K562 (cell line): ENCODE results near the gene SENP3. TPM values are rescaled to one million over a fixed set of nuclear protein-coding genes. Genes with fewer than 3 reads are reported as not detected.
A peak's percentile ranks its signal among the peaks of the same experiment; 100 is the strongest.

ENCODE experiments used
- ATAC-seq: fragments of 200-7000 bp; cut with Tn5 transposase; 3 replicates; pipeline ENCODE4 v1.9.1; 2020; ENCODE audit warnings: moderate library complexity
- BruUV-seq: library from RNA; stranded (reverse); fragments of 400-500 nt; replicated peaks from 2 replicates; lab custom pipeline; 2021; lab: Mats Ljungman, UMichigan
- CTCF ChIA-PET: fragments of 300-600 bp; formaldehyde crosslinking; extraction: SDS; loops from one replicate; lab custom pipeline; 2021; ENCODE audit warnings: low intra/inter-chr PET ratio; lab: Yijun Ruan, JAX
- POLR2A ChIA-PET: fragments of 300-600, 350-650 bp; sonication (Branson Sonifier 250); formaldehyde crosslinking; extraction: SDS; loops from one replicate; lab custom pipeline; 2021; ENCODE audit warnings: antibody characterized with exemption, inconsistent platforms; lab: Yijun Ruan, JAX
- DNase-seq, 4 experiments: peaks; one replicate each; pipeline versions ENCODE4 v3.0.0 to v3.0.0-alpha.2; 2011 to 2018; ENCODE audit warnings: low spot score in 3 of 4, mixed read lengths in 3 of 4; ENCODE audit errors: extremely low read depth in 1 of 4
- FAIRE-seq: peaks from 2 replicates; lab custom pipeline; 2011; peaks lifted over from hg19 to GRCh38; lab: Jason Lieb, UNC
- H2AFZ ChIP-seq: 2 replicates; pipeline ENCODE4 v1.6.0; 2011; ENCODE audit warnings: low read depth, low read length, control low read depth, inconsistent platforms
- H3K27ac ChIP-seq: fragments of 200-600 bp; 3 replicates; pipeline ENCODE4 v1.8.0; 2011; ENCODE audit warnings: low read depth, mild to moderate bottlenecking, control low read depth, inconsistent platforms, low read length, moderate library complexity, mixed read lengths; ENCODE audit errors: extremely low read depth
- H3K27me3 ChIP-seq, 2 experiments: fragments of 300-600 bp in 1 of 2; 2 replicates in 1 of 2; 3 replicates in 1 of 2; pipeline versions ENCODE4 v1.6.0 to v1.8.0; 2011; ENCODE audit warnings: inconsistent platforms in 2 of 2, low read length in 2 of 2, mild to moderate bottlenecking in 1 of 2, mixed read lengths in 1 of 2, moderate library complexity in 1 of 2; ENCODE audit not compliant: control insufficient read depth in 2 of 2, insufficient read depth in 2 of 2
- H3K36me3 ChIP-seq: fragments of 300-600 bp; 3 replicates; pipeline ENCODE4 v1.8.0; 2011; ENCODE audit warnings: mild to moderate bottlenecking, low read length, inconsistent platforms; ENCODE audit not compliant: control insufficient read depth, insufficient read depth
- H3K4me1 ChIP-seq, 2 experiments: fragments of 200-600 bp in 1 of 2; replicated peaks in 1 of 2; 2 replicates in 1 of 2; 3 replicates in 1 of 2; pipeline versions ENCODE4 v1.5.1 to v1.8.0; 2011; ENCODE audit warnings: inconsistent platforms in 2 of 2, low read length in 2 of 2, mild to moderate bottlenecking in 1 of 2, mixed read lengths in 1 of 2, moderate library complexity in 1 of 2; ENCODE audit not compliant: control insufficient read depth in 2 of 2, insufficient read depth in 2 of 2
- H3K4me2 ChIP-seq: 2 replicates; pipeline ENCODE4 v1.6.1; 2011; ENCODE audit warnings: low read length, control low read depth, inconsistent platforms, mixed read lengths; ENCODE audit not compliant: insufficient read depth
- H3K4me3 ChIP-seq: fragments of 200-600 bp; sonication (generic), shearing (Covaris generic); 2 replicates; pipeline ENCODE4 v1.5.1; 2016; ENCODE audit warnings: control low read depth, inconsistent platforms
- H3K79me2 ChIP-seq: fragments of 200-600 bp; 3 replicates; pipeline ENCODE4 v1.8.0; 2011; ENCODE audit warnings: low read length, inconsistent platforms; ENCODE audit not compliant: control insufficient read depth, insufficient read depth
- H3K9ac ChIP-seq, 2 experiments: 2 replicates each; pipeline versions ENCODE4 v1.6.0 to v1.6.1; 2011; ENCODE audit warnings: low read depth in 2 of 2, low read length in 2 of 2, control low read depth in 1 of 2, inconsistent platforms in 1 of 2, mild to moderate bottlenecking in 1 of 2, mixed read lengths in 1 of 2; ENCODE audit not compliant: insufficient read depth in 1 of 2
- H3K9me1 ChIP-seq: one replicate; pipeline ENCODE4 v1.6.0; 2011; ENCODE audit warnings: inconsistent platforms, mild to moderate bottlenecking, low read length, moderate library complexity; ENCODE audit not compliant: control insufficient read depth, insufficient read depth
- H3K9me3 ChIP-seq: replicated peaks from 2 replicates; pipeline ENCODE4 v1.5.1; 2011; ENCODE audit warnings: low read depth, low read length, inconsistent platforms; ENCODE audit not compliant: control insufficient read depth, insufficient read depth
- H4K20me1 ChIP-seq: replicated peaks from 2 replicates; pipeline ENCODE4 v1.6.1; 2011; ENCODE audit warnings: low read length, inconsistent platforms, mixed read lengths; ENCODE audit not compliant: control insufficient read depth, insufficient read depth
- KAT7 ChIP-seq: sonication (generic); formaldehyde crosslinking; IDR thresholded peaks from 2 replicates; pipeline ENCODE4 v1.8.0; 2022; ENCODE audit warnings: missing genetic modification reagents, mild to moderate bottlenecking, borderline replicate concordance
- POLR2A ChIP-seq: fragments of 450-650 bp; conservative IDR thresholded peaks from 2 replicates; pipeline ENCODE4 v1.6.1; 2016
- POLR2AphosphoS5 ChIP-seq: IDR thresholded peaks from 2 replicates; pipeline ENCODE4 v1.6.1; 2011; ENCODE audit warnings: mild to moderate bottlenecking, low read depth, low read length, moderate library complexity; ENCODE audit not compliant: control insufficient read depth, insufficient read depth
- SUPT5H ChIP-seq: fragments of 450-650 bp; IDR thresholded peaks from 2 replicates; pipeline ENCODE4 v1.6.1; 2016
- ZC3H8 ChIP-seq: fragments of 450-650 bp; IDR thresholded peaks from 2 replicates; pipeline ENCODE4 v1.6.1; 2017
- WGBS: fragments of 100-300 bp; shearing (Covaris generic); methylation state at CpG from one replicate; pipeline ENCODE4 v1.1.6; 2016; ENCODE audit warnings: low coverage, mixed read lengths; ENCODE audit not compliant: insufficient coverage; ENCODE audit errors: missing lambda C conversion rate; 5-methylcytosine and 5-hydroxymethylcytosine counted together
- in situ Hi-C: fragments of 300-500 bp; cut with MboI; formaldehyde crosslinking; loops from 4 replicates; pipeline ENCODE4 v1.15.0; 2018; ENCODE audit warnings: inconsistent platforms, mixed read lengths
- intact Hi-C: fragments of 100-400 bp; cut with micrococcal nuclease; formaldehyde crosslinking; loops from 2 replicates; pipeline ENCODE4 v1.14.2; 2022
- polyA plus RNA-seq, 8 experiments: library from polyadenylated mRNA; depleted of rRNA in 4 of 8; stranded (reverse) in 5 of 8; unstranded in 3 of 8; fragments of >200 nt; fragmentation: Nextera tagmentation in 2 of 8; fragmentation: Illumina TruSeq in 1 of 8; extraction: Ambion mirVana in 2 of 8; extraction: Trizol in 1 of 8; gene quantifications; 2 replicates each; pipeline versions ENCODE4 v1.2.1 to v1.2.3, GENCODE V29; 2011 to 2014; ENCODE audit warnings: inconsistent platforms in 1 of 8, missing spikeins in 1 of 8
- total RNA-seq, 7 experiments: library from RNA; depleted of rRNA in 6 of 7; stranded (reverse); fragments of >200 nt in 6 of 7; fragmentation: Illumina TruSeq in 2 of 7; extraction: Trizol in 2 of 7; gene quantifications; 2 replicates each; pipeline versions ENCODE4 v1.2.1 to v1.2.3, GENCODE V29; 2011 to 2021; ENCODE audit warnings: low replicate concordance in 1 of 7
- TF ChIP-seq, protein P1 (sequence below): sonication (generic); formaldehyde crosslinking; IDR thresholded peaks from 2 replicates; pipeline ENCODE4 v1.8.0; 2023; ENCODE audit warnings: mild to moderate bottlenecking, missing genetic modification reagents
- TF ChIP-seq, protein P2 (sequence below), 2 experiments: fragments of 450-650 bp; IDR thresholded peaks; 2 replicates each; pipeline ENCODE4 v1.6.1; 2016; ENCODE audit warnings: mild to moderate bottlenecking in 2 of 2, borderline replicate concordance in 1 of 2, low read depth in 1 of 2, moderate library complexity in 1 of 2

Gene SENP3
- total and polyA plus RNA-seq, 9 of the 15 experiments (the other 6 are each of a cell fraction or from before 2014, with no cell fraction given) = 0.63 to 102 (median 78.8) TPM

DNA sequence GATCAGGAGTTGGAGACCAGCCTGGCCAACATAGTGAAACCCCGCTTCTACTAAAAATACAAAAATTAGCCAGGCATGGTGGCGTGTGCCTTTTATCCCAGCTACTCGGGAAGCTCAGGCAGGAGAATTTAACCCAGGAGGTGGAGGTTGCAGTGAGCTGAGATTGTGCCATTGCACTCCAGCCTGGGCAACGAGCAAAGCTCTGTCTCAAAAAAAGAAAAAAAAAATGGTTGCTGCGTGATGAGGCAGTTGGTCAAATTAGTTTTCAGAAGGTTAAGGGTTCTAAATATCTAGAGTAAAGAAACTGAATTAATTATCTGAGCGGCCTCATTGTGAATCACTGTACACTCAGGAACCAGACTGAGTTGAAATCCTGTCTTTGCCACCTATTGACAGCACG is 14.2 kb downstream of the SENP3 start:
- Histone ChIP-seq H3K9ac (peak overlapping the region in 1 of 2 experiments; percentile 84; a peak in 1 of 4 replicates), H3K27me3 (no peaks in the 10 kb centered on the region), H4K20me1 (peaks cover 43% of the 10 kb centered on the region), H3K79me2 (peaks cover 76% of the 10 kb centered on the region), H3K4me2 (0 out of 2 replicates have a peak overlapping the region, but pooled peaks have one; percentile 83), H3K9me1 (peaks cover 9% of the 10 kb centered on the region), H2AFZ (no peak overlapping the region), H3K36me3 (peaks cover 68% of the 10 kb centered on the region), H3K4me1 (peaks cover 28 to 42% of the 10 kb centered on the region in 2 experiments), H3K27ac (peak overlapping the region; percentile 98), H3K9me3 (no peaks in the 10 kb centered on the region), H3K4me3 (no peak overlapping the region; the same call in 1 of the 2 replicates)
- FAIRE-seq (no peak), DNase-seq (no peak), ATAC-seq (no peak)
- no TSS peak for BruUV-seq
- POLR2A ChIA-PET = interaction anchor here (0.6 to 6.7 kb wide), 7 partner anchors 8 to 239 kb away, joined by 3 to 46 read pairs (median 4); partner anchors contain the start of genes ACAP1 and MPDU1
- intact Hi-C loops = no loop called here
- CTCF ChIA-PET = interaction anchor here (0.7 kb wide), 1 partner anchor 220 kb away, joined by 3 read pairs; no protein-coding TSS in a partner anchor
- TF ChIP-seq POLR2AphosphoS5 (peak; percentile 3; the same call in 1 of the 2 replicates), POLR2A (peak; percentile 52; the same call in 1 of the 2 replicates), ZC3H8 (no peak), SUPT5H (0 out of 2 replicates have a peak, but pooled peaks have one; percentile 17), KAT7 (CRISPR knock-in tag) (no peak; the same call in 1 of the 2 replicates)
- TF ChIP-seq, protein P1, sequence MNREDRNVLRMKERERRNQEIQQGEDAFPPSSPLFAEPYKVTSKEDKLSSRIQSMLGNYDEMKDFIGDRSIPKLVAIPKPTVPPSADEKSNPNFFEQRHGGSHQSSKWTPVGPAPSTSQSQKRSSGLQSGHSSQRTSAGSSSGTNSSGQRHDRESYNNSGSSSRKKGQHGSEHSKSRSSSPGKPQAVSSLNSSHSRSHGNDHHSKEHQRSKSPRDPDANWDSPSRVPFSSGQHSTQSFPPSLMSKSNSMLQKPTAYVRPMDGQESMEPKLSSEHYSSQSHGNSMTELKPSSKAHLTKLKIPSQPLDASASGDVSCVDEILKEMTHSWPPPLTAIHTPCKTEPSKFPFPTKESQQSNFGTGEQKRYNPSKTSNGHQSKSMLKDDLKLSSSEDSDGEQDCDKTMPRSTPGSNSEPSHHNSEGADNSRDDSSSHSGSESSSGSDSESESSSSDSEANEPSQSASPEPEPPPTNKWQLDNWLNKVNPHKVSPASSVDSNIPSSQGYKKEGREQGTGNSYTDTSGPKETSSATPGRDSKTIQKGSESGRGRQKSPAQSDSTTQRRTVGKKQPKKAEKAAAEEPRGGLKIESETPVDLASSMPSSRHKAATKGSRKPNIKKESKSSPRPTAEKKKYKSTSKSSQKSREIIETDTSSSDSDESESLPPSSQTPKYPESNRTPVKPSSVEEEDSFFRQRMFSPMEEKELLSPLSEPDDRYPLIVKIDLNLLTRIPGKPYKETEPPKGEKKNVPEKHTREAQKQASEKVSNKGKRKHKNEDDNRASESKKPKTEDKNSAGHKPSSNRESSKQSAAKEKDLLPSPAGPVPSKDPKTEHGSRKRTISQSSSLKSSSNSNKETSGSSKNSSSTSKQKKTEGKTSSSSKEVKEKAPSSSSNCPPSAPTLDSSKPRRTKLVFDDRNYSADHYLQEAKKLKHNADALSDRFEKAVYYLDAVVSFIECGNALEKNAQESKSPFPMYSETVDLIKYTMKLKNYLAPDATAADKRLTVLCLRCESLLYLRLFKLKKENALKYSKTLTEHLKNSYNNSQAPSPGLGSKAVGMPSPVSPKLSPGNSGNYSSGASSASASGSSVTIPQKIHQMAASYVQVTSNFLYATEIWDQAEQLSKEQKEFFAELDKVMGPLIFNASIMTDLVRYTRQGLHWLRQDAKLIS (CRISPR knock-in tag) = no peak
- TF ChIP-seq, protein P2, sequence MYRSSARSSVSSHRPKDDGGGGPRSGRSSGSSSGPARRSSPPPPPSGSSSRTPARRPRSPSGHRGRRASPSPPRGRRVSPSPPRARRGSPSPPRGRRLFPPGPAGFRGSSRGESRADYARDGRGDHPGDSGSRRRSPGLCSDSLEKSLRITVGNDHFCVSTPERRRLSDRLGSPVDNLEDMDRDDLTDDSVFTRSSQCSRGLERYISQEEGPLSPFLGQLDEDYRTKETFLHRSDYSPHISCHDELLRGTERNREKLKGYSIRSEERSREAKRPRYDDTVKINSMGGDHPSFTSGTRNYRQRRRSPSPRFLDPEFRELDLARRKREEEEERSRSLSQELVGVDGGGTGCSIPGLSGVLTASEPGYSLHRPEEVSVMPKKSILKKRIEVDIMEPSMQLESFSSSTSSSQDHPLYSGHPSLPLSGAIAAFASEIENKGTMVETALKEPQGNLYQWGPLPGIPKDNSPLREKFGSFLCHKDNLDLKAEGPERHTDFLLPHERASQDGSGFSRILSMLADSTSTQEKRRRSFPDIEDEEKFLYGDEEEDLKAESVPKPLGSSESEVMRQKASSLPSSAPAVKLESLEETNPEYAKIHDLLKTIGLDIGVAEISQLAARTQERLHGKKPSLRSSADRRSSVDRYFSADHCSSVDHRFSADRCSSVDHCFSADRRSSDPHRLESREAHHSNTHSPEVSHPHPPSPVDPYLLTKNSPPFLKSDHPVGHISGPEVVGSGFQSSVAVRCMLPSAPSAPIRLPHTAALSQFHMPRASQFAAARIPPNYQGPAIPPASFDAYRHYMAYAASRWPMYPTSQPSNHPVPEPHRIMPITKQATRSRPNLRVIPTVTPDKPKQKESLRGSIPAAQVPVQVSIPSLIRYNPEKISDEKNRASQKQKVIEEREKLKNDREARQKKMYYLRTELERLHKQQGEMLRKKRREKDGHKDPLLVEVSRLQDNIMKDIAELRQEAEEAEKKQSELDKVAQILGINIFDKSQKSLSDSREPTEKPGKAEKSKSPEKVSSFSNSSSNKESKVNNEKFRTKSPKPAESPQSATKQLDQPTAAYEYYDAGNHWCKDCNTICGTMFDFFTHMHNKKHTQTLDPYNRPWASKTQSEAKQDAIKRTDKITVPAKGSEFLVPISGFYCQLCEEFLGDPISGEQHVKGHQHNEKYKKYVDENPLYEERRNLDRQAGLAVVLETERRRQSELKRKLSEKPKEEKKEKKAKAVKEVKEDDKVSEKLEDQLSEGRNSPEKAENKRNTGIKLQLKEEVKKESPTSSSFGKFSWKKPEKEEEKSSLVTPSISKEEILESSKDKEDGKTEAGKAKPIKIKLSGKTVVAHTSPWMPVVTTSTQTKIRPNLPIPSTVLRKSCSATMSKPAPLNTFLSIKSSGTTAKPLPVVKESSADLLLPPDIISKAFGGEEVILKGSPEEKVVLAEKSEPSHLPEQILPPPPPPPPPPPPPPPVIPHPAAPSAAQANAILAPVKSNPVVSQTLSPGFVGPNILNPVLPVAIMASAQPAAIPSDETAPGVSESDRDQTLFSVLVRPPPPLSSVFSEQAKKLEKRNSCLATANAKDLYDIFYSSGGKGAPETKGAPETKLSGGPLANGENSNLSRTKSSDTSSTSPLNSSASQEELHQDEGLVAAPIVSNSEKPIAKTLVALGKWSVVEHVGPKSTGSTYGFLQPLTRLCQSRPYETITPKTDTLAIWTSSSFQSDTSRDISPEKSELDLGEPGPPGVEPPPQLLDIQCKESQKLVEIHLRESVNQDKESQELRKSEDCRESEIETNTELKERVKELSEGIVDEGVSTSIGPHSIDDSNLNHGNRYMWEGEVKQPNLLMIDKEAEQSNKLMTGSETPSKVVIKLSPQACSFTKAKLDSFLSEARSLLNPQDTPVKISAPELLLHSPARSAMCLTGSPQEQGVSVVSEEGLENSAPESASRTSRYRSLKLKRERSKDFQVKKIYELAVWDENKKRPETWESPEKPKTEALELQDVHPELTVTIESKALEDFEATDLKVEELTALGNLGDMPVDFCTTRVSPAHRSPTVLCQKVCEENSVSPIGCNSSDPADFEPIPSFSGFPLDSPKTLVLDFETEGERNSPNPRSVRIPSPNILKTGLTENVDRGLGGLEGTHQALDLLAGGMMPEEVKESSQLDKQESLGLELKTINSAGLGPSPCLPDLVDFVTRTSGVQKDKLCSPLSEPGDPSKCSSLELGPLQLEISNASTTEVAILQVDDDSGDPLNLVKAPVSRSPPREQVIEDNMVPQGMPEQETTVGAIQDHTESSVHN (IDR thresholded peaks at IDR 0.05; ENCODE audit: borderline replicate concordance in 1 of 2, low read depth in 1 of 2) = no peak
- 75% methylated on average over 6 of the region's 7 CpGs for WGBS
- in situ Hi-C loops = no loop called here
